ENCODE results near the gene HDDC3.

DNA sequence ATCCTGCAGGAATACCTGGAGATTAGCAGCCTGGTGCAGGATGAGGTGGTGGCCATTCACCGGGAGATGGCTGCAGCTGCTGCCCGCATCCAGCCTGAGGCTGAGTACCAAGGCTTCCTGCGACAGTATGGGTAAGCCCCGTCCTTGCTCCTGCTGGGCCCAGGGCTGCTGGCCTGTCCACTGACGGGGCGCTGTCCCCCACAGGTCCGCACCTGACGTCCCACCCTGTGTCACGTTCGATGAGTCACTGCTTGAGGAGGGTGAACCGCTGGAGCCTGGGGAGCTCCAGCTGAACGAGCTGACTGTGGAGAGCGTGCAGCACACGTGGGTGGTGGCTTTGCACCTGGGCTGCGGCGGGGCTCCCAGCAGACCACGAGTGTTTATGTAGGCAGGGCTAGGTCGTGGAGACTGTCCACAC is 43.0 kb downstream of the HDDC3 start:
- TF ChIP-seq EZH2 (IDR thresholded peaks at IDR 0.05; ENCODE audit: borderline replicate concordance, low read depth, low read length, severe bottlenecking) = no peak
- TF ChIP-seq CTCF (IDR thresholded peaks at IDR 0.05; ENCODE audit: extremely low read depth in 1 of 2, insufficient read depth in 1 of 2, low read depth in 1 of 2, low read length in 2 of 2) = no peak
- no peak for TF ChIP-seq POLR2AphosphoS5 (IDR thresholded peaks at IDR 0.05; ENCODE audit: insufficient read depth, low read depth, low read length)
- no peak for TF ChIP-seq FOS (IDR thresholded peaks at IDR 0.05; ENCODE audit: borderline replicate concordance, insufficient read depth, low read length)
